Upper lobe of right lung (tissue), 1 donor: Measurements from ENCODE around the gene ADAMTSL1. TPM values are rescaled to one million over a fixed set of nuclear protein-coding genes. Genes with fewer than 3 reads are reported as not detected.

Source experiments
- ATAC-seq: fragments of 200-7000 bp; cut with Tn5 transposase; one replicate; pipeline ENCODE4 v1.9.1; 2020; ENCODE audit warnings: mild to moderate bottlenecking, moderate library complexity
- DNase-seq: peaks from one replicate; pipeline ENCODE4 v3.0.0-alpha.2; 2020
- H3K27ac ChIP-seq: fragments of 200-600 bp; one replicate; pipeline ENCODE4 v1.8.0; 2022
- H3K27me3 ChIP-seq: fragments of 200-600 bp; one replicate; pipeline ENCODE4 v1.8.0; 2022; ENCODE audit warnings: mild to moderate bottlenecking
- H3K36me3 ChIP-seq: fragments of 200-600 bp; one replicate; pipeline ENCODE4 v1.8.0; 2022
- H3K4me1 ChIP-seq: fragments of 200-600 bp; one replicate; pipeline ENCODE4 v1.8.0; 2022
- H3K4me3 ChIP-seq: fragments of 200-600 bp; one replicate; pipeline ENCODE4 v1.8.0; 2022; ENCODE audit warnings: mild to moderate bottlenecking
- H3K9me3 ChIP-seq: fragments of 200-600 bp; one replicate; pipeline ENCODE4 v1.8.0; 2022
- intact Hi-C: fragments of 100-400 bp; cut with DNase I; formaldehyde crosslinking; loops from one replicate; pipeline ENCODE4 v1.11.0; 2022
- total RNA-seq: library from RNA; stranded (reverse); fragmentation: NEBNext Ultra II Directional; extraction: Animal tissue kit (Norgen Biotek cat#: 25700); gene quantifications from one replicate; pipeline ENCODE4 v1.2.1, GENCODE V29; 2021
- TF ChIP-seq, protein P1 (sequence below): fragments of 200-600 bp; IDR thresholded peaks from one replicate; pipeline ENCODE4 v1.8.0; 2022; ENCODE audit warnings: antibody characterized with exemption
- donor health status: DM: no; HTN: yes; CAD: no; lungs with severe emphysema.

Gene ADAMTSL1
- total RNA-seq, 1 donor from 2014 or later, result 7.3 TPM

- no peaks in the 10 kb centered on the region for H3K9me3 ChIP-seq
- no peaks in the 10 kb centered on the region for H3K36me3 ChIP-seq
- no peaks in the 10 kb centered on the region for H3K27me3 ChIP-seq
- H3K27ac ChIP-seq, result no peak overlapping the region
- no peaks in the 10 kb centered on the region for H3K4me1 ChIP-seq
- TF ChIP-seq, protein P1, sequence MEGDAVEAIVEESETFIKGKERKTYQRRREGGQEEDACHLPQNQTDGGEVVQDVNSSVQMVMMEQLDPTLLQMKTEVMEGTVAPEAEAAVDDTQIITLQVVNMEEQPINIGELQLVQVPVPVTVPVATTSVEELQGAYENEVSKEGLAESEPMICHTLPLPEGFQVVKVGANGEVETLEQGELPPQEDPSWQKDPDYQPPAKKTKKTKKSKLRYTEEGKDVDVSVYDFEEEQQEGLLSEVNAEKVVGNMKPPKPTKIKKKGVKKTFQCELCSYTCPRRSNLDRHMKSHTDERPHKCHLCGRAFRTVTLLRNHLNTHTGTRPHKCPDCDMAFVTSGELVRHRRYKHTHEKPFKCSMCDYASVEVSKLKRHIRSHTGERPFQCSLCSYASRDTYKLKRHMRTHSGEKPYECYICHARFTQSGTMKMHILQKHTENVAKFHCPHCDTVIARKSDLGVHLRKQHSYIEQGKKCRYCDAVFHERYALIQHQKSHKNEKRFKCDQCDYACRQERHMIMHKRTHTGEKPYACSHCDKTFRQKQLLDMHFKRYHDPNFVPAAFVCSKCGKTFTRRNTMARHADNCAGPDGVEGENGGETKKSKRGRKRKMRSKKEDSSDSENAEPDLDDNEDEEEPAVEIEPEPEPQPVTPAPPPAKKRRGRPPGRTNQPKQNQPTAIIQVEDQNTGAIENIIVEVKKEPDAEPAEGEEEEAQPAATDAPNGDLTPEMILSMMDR, result no peak
- intact Hi-C loops, result no loop called here
- DNase-seq, result no peak
- ATAC-seq, result no peak
- no peak overlapping the region for H3K4me3 ChIP-seq
These were observed 99.1 kb downstream of the ADAMTSL1 start for GRCh38 chr9:18573021-18573556.

DNA sequence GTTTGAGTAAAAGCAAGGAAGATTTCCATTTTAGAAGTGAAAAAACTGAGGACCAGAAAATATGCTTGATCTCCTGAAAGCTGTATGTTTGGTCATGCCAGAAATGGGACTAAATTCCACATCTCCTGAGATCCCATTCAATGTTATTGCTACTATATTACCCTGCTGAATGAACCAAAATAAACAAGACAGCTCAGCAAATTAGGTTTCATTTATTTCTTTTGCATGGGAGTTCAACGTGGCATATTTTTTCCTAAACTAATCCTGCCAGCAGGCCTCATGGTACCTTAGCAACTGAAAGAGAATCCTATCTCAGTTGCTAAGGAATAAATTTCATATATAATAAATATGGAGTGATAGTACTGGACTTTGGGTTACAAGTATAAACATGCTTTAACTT is 101.7 kb downstream of the ADAMTSL1 start:
- DNase-seq, result no peak
- intact Hi-C loops, result no loop called here

GRCh38 chr9:18579536-18579935 is 105.6 kb downstream of the ADAMTSL1 start:
- TF ChIP-seq, protein P1, result no peak
- Histone ChIP-seq H3K27ac (no peak overlapping the region), H3K27me3 (no peaks in the 10 kb centered on the region), H3K36me3 (no peaks in the 10 kb centered on the region), H3K4me3 (no peak overlapping the region), H3K4me1 (no peaks in the 10 kb centered on the region), H3K9me3 (no peaks in the 10 kb centered on the region)
- no peak for ATAC-seq
- no peak for DNase-seq
- intact Hi-C loops, result no loop called here

More for the DNA sequence above, 101.7 kb downstream of the ADAMTSL1 start:
- no peak for ATAC-seq
- Histone ChIP-seq H3K36me3 (no peaks in the 10 kb centered on the region), H3K4me1 (no peaks in the 10 kb centered on the region), H3K27ac (no peak overlapping the region), H3K4me3 (no peak overlapping the region), H3K9me3 (no peaks in the 10 kb centered on the region), H3K27me3 (no peaks in the 10 kb centered on the region)
- TF ChIP-seq, protein P1, result no peak

GRCh38 chr9:18580151-18580550 is 106.2 kb downstream of the ADAMTSL1 start:
- DNase-seq (no peak), ATAC-seq (no peak)
- intact Hi-C loops, result no loop called here
- Histone ChIP-seq H3K4me3 (no peak overlapping the region), H3K36me3 (no peaks in the 10 kb centered on the region), H3K27me3 (no peaks in the 10 kb centered on the region), H3K4me1 (no peaks in the 10 kb centered on the region), H3K9me3 (no peaks in the 10 kb centered on the region), H3K27ac (no peak overlapping the region)
- TF ChIP-seq, protein P1, result no peak

DNA sequence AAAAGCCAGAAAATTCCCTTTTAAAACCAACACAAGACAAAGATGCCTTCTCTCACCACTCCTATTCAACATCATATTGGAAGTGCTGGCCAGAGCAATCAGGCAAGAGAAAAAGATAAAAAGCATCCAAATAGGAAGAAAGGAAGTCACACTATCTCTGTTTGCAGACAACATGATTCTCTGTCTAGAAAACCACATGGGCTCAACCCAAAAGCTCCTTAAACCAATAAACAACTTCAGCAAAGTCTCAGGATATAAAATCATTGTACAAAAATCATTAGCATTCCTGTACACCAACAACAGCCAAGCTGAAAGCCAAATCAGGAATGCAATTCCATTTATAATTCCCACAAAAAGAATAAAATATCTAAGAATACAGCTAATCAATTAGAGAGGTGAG is 112.0 kb downstream of the ADAMTSL1 start:
- DNase-seq (no peak), ATAC-seq (no peak)
- intact Hi-C loops, result no loop called here
- no peaks in the 10 kb centered on the region for H3K27me3 ChIP-seq
- peaks cover 1% of the 10 kb centered on the region for H3K9me3 ChIP-seq
- H3K36me3 ChIP-seq, result no peaks in the 10 kb centered on the region
- no peak overlapping the region for H3K27ac ChIP-seq
- TF ChIP-seq, protein P1, result no peak
- no peaks in the 10 kb centered on the region for H3K4me1 ChIP-seq
- no peak overlapping the region for H3K4me3 ChIP-seq

- TF ChIP-seq, protein P1, result no peak
These were observed 114.0 kb downstream of the ADAMTSL1 start for GRCh38 chr9:18588002-18588401.

More at GRCh38 chr9:18588002-18588401, 114.0 kb downstream of the ADAMTSL1 start:
- no peak overlapping the region for H3K27ac ChIP-seq
- ATAC-seq, result no peak
- intact Hi-C loops, result no loop called here
- no peak overlapping the region for H3K4me3 ChIP-seq
- no peaks in the 10 kb centered on the region for H3K27me3 ChIP-seq
- no peaks in the 10 kb centered on the region for H3K36me3 ChIP-seq
- peaks cover 10% of the 10 kb centered on the region for H3K9me3 ChIP-seq
- no peaks in the 10 kb centered on the region for H3K4me1 ChIP-seq
- no peak for DNase-seq
